Fibroblast of skin of back (primary cell): ENCODE results near the gene TMED10.
"Not testable (repeated sequence)": the region's sequence is repeated elsewhere in the genome, so short reads cannot be mapped to it uniquely, and the experiment has no call there.

Source experiments
- DNase-seq: peaks from one replicate; pipeline ENCODE4 v3.0.0-alpha.2; 2013

TMED10 gene

GRCh38 chr14:75156901-75157300 is 19.5 kb downstream of the TMED10 start:
- no peak for DNase-seq

GRCh38 chr14:75156111-75156510 is 20.3 kb downstream of the TMED10 start:
- no peak for DNase-seq

- no peak for DNase-seq
Observed at GRCh38 chr14:75155169-75155568, 21.2 kb downstream of the TMED10 start.

GRCh38 chr14:75153295-75153694 is 23.1 kb downstream of the TMED10 start:
- DNase-seq, result no peak

- no peak for DNase-seq
Observed at GRCh38 chr14:75151851-75152250, 24.6 kb downstream of the TMED10 start.

- not testable (repeated sequence) for DNase-seq
Observed at GRCh38 chr14:75150637-75151036, 25.8 kb downstream of the TMED10 start.

- DNase-seq, result no peak
Observed at GRCh38 chr14:75150150-75150549, 26.3 kb downstream of the TMED10 start.

- peak; percentile 77 for DNase-seq
Observed at GRCh38 chr14:75147423-75148071, 28.9 kb downstream of the TMED10 start.

GRCh38 chr14:75144944-75145343 is 31.5 kb downstream of the TMED10 start:
- DNase-seq, result no peak

- DNase-seq, result no peak
Observed at GRCh38 chr14:75143761-75144527, 32.5 kb downstream of the TMED10 start.

GRCh38 chr14:75142494-75142893 is 33.9 kb downstream of the TMED10 start:
- no peak for DNase-seq

GRCh38 chr14:75141967-75142366 is 34.4 kb downstream of the TMED10 start:
- DNase-seq, result no peak

- no peak for DNase-seq
Observed at GRCh38 chr14:75141062-75141461, 35.4 kb downstream of the TMED10 start.

- DNase-seq, result no peak
Observed at GRCh38 chr14:75140620-75141019, 35.8 kb downstream of the TMED10 start.

- no peak for DNase-seq
Observed at GRCh38 chr14:75139185-75139584, 37.2 kb downstream of the TMED10 start.

- no peak for DNase-seq
Observed at GRCh38 chr14:75138492-75138891, 37.9 kb downstream of the TMED10 start.

GRCh38 chr14:75134644-75135043 is 41.8 kb downstream of the TMED10 start:
- DNase-seq, result no peak

GRCh38 chr14:75133597-75133996 is 42.8 kb downstream of the TMED10 start:
- no peak for DNase-seq

GRCh38 chr14:75132382-75133086 is 43.9 kb downstream of the TMED10 start:
- DNase-seq, result peak; percentile 71

GRCh38 chr14:75128596-75128990 is 47.8 kb downstream of the TMED10 start:
- no peak for DNase-seq

GRCh38 chr14:75127903-75128595 is 48.4 kb downstream of the TMED10 start:
- DNase-seq, result no peak

- DNase-seq, result not testable (repeated sequence)
Observed at GRCh38 chr14:75127474-75127820, 49.0 kb downstream of the TMED10 start.
